HUES6 (cell line): ENCODE data around the gene SPRR3.

Experiments used
- H3K27ac ChIP-seq: 2 replicates; pipeline ENCODE4 v1.7.0; 2013; ENCODE audit warnings: low read depth, mild to moderate bottlenecking, low read length, inconsistent platforms
- H3K27me3 ChIP-seq: 2 replicates; pipeline ENCODE4 v1.6.1; 2013; ENCODE audit warnings: low read length; ENCODE audit not compliant: control insufficient read depth, insufficient read depth
- H3K36me3 ChIP-seq: 2 replicates; pipeline ENCODE4 v1.6.1; 2013; ENCODE audit warnings: low read length; ENCODE audit not compliant: control insufficient read depth, insufficient read depth
- H3K4me1 ChIP-seq: 2 replicates; pipeline ENCODE4 v1.6.1; 2013; ENCODE audit warnings: low read length; ENCODE audit not compliant: control insufficient read depth, insufficient read depth
- H3K4me3 ChIP-seq: 2 replicates; pipeline ENCODE4 v1.5.1; 2013; ENCODE audit warnings: low read depth, low read length
- H3K9ac ChIP-seq: one replicate; pipeline ENCODE4 v1.6.1; 2013; ENCODE audit warnings: mild to moderate bottlenecking, low read length
- H3K9me3 ChIP-seq: 2 replicates; pipeline ENCODE4 v1.6.1; 2013; ENCODE audit warnings: low read depth, low read length; ENCODE audit not compliant: control insufficient read depth, insufficient read depth

SPRR3 gene

DNA sequence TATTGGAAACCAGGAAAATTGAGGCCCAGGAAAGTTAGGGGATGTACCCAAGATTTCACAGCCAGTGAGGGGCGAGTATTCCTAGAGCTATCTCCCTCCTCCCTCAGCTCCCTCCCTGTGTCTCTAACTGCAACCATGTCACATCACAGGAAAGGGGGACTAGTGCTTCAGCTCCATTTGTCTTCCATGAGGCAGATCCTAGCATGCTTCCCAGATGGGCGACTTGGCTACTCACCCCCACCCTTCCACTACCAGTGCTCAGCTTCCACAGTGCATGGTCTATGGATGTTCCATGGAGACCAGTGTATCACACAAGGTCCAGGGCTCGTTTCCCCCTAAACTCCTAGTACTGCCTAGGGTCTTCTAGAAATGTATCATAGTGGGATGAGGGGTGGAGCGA lies 35.7 kb upstream of the SPRR3 start:
- Histone ChIP-seq H3K4me1 (no peaks in the 10 kb centered on the region), H3K9me3 (no peaks in the 10 kb centered on the region; the same call in 1 of the 2 replicates), H3K9ac (no peak overlapping the region), H3K36me3 (no peaks in the 10 kb centered on the region), H3K27ac (no peak overlapping the region), H3K4me3 (no peak overlapping the region), H3K27me3 (peaks cover 8% of the 10 kb centered on the region; the same call in 1 of the 2 replicates)

DNA sequence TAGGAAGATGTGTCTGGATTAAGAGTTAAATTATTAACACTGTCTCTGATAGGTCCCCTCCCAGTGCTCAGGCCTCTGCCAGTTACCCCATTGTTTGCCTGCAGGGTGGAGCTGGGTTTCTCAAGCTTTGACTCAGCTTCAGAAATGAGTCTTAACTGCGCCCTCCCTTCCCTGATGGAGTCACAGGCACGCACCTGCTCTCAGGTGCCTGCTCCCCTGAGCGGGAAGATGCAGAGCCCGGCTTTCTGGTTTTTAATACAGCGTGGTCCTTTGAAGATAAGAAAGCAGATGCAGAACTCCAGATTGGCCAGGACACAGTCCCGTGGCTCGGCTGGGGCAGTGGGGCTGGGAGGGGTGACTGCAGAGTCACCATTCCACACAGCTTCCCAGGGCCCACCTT lies 34.3 kb upstream of the SPRR3 start:
- no peak overlapping the region for H3K9ac ChIP-seq
- no peak overlapping the region for H3K4me3 ChIP-seq
- H3K27ac ChIP-seq, result no peak overlapping the region
- H3K36me3 ChIP-seq, result no peaks in the 10 kb centered on the region
- no peaks in the 10 kb centered on the region; the same call in 1 of the 2 replicates for H3K9me3 ChIP-seq
- H3K4me1 ChIP-seq, result no peaks in the 10 kb centered on the region
- H3K27me3 ChIP-seq, result peaks cover 7% of the 10 kb centered on the region; the same call in 1 of the 2 replicates

DNA sequence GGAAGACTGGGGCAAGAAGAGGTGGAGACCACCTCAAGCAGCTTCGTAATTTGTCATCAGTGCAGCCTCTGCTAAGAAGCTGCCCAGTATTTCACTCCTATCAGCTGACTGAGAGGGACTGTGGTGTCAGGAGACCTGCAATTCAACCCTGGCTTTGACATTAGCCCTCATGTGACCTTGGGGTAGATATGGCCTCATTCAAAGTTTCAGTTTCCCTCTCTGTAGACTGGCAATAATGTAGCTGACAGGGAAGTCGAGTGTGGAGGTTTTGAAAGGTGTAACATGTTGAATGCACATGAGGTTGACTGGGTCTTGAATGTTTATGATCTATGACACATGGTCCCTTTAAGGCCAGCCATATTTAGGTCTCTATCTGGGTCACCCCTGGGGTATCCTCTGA lies 33.3 kb upstream of the SPRR3 start:
- no peaks in the 10 kb centered on the region for H3K36me3 ChIP-seq
- peaks cover 10% of the 10 kb centered on the region; the same call in 1 of the 2 replicates for H3K27me3 ChIP-seq
- H3K9ac ChIP-seq, result no peak overlapping the region
- H3K4me1 ChIP-seq, result no peaks in the 10 kb centered on the region
- no peak overlapping the region for H3K4me3 ChIP-seq
- no peak overlapping the region for H3K27ac ChIP-seq
- no peaks in the 10 kb centered on the region; the same call in 1 of the 2 replicates for H3K9me3 ChIP-seq

- Histone ChIP-seq H3K9me3 (no peaks in the 10 kb centered on the region; the same call in 1 of the 2 replicates), H3K36me3 (no peaks in the 10 kb centered on the region), H3K9ac (no peak overlapping the region), H3K4me3 (no peak overlapping the region), H3K4me1 (no peaks in the 10 kb centered on the region), H3K27me3 (peaks cover 13% of the 10 kb centered on the region; the same call in 1 of the 2 replicates), H3K27ac (no peak overlapping the region)
These were observed 32.5 kb upstream of the SPRR3 start for GRCh38 chr1:152969036-152969435.

DNA sequence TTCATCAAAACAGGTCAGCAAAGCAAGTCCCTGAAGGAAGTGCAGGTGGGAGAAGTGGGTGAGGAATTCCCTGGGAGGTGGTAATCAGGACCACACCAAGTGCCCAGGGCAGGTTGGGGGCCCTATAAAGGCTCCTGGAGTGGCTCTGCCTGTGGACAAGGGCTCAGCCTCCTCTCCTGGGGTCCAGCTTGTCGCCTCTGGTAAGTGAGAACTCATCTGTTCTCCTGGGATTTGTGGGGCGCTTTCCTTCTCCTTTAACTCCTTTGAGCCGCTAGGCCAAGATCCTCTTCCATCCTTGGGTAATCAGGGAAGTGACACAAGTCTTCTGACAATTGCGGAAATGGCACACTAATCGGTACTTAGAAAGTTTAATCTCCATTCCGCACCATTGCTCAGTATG lies 31.1 kb upstream of the SPRR3 start, which contains the start of gene SPRR4:
TSS of gene SPRR4 (plus strand) at position 154 of the 400 bp plus-strand sequence. CDS start 1,243 bp downstream, outside the sequence.
- Histone ChIP-seq H3K4me1 (no peaks in the 10 kb centered on the region), H3K27ac (no peak within 1 kb of the TSS), H3K4me3 (no peak within 1 kb of the TSS), H3K36me3 (no peaks in the 10 kb centered on the region), H3K27me3 (peaks cover 8% of the 10 kb centered on the region; the same call in 1 of the 2 replicates), H3K9ac (no peak within 1 kb of the TSS), H3K9me3 (no peaks in the 10 kb centered on the region; the same call in 1 of the 2 replicates)

DNA sequence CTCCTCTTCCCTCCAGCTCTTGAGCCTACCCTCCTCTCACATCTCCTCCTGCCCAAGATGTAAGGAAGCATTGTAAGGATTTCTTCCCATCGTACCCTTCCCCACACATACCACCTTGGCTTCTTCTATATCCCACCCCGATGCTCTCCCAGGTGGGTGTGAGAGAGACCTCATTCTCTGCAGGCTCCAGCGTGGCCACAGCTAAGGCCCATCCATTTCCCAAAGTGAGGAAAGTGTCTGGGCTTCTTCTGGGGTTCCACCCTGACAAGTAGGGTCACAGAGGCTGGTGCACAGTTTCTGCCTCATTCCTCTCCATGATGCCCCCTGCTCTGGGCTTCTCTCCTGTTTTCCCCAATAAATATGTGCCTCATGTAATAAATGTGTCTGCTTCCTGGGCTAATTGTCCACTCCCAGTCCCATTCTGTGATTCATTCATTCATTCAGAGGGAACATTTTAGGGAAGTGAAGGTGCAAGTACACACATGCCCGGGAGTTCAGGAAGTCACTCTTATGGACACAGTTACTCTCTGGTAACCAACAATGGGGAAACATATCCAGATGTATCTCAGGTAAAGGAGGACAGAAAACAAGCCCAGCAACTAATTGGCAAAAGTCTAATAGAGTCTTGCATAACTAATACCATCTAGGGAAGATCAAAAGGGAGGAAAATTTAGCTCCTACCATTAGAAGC lies 29.2 kb upstream of the SPRR3 start:
- Histone ChIP-seq H3K27ac (no peak overlapping the region), H3K4me1 (no peaks in the 10 kb centered on the region), H3K36me3 (no peaks in the 10 kb centered on the region), H3K4me3 (no peak overlapping the region), H3K9ac (no peak overlapping the region), H3K9me3 (no peaks in the 10 kb centered on the region; the same call in 1 of the 2 replicates), H3K27me3 (peaks cover 8% of the 10 kb centered on the region; the same call in 1 of the 2 replicates)

- H3K27me3 ChIP-seq, result peaks cover 16% of the 10 kb centered on the region
- no peaks in the 10 kb centered on the region for H3K4me1 ChIP-seq
- H3K4me3 ChIP-seq, result no peak overlapping the region
These were observed 24.9 kb upstream of the SPRR3 start for GRCh38 chr1:152976688-152977087.

GRCh38 chr1:152977614-152978013 lies 23.9 kb upstream of the SPRR3 start:
- Histone ChIP-seq H3K9me3 (no peaks in the 10 kb centered on the region; the same call in 1 of the 2 replicates), H3K4me1 (no peaks in the 10 kb centered on the region), H3K4me3 (no peak overlapping the region), H3K27me3 (peaks cover 12% of the 10 kb centered on the region), H3K9ac (no peak overlapping the region), H3K36me3 (no peaks in the 10 kb centered on the region), H3K27ac (no peak overlapping the region)

More at GRCh38 chr1:152976688-152977087, 24.9 kb upstream of the SPRR3 start:
- H3K9me3 ChIP-seq, result no peaks in the 10 kb centered on the region; the same call in 1 of the 2 replicates
- no peak overlapping the region for H3K9ac ChIP-seq
- no peak overlapping the region for H3K27ac ChIP-seq
- H3K36me3 ChIP-seq, result no peaks in the 10 kb centered on the region

- Histone ChIP-seq H3K9me3 (no peaks in the 10 kb centered on the region; the same call in 1 of the 2 replicates), H3K36me3 (no peaks in the 10 kb centered on the region), H3K4me3 (no peak overlapping the region), H3K4me1 (no peaks in the 10 kb centered on the region), H3K27me3 (peaks cover 9% of the 10 kb centered on the region), H3K27ac (no peak overlapping the region), H3K9ac (no peak overlapping the region)
These were observed 20.9 kb upstream of the SPRR3 start for GRCh38 chr1:152980676-152981075.

GRCh38 chr1:152981146-152981871 lies 20.2 kb upstream of the SPRR3 start:
- Histone ChIP-seq H3K4me3 (no peak overlapping the region), H3K27ac (no peak overlapping the region), H3K4me1 (no peaks in the 10 kb centered on the region), H3K27me3 (peaks cover 12% of the 10 kb centered on the region), H3K9me3 (no peaks in the 10 kb centered on the region; the same call in 1 of the 2 replicates), H3K9ac (no peak overlapping the region), H3K36me3 (no peaks in the 10 kb centered on the region)

GRCh38 chr1:152982076-152982475 lies 19.5 kb upstream of the SPRR3 start:
- Histone ChIP-seq H3K27me3 (peaks cover 12% of the 10 kb centered on the region), H3K4me3 (no peak overlapping the region), H3K4me1 (no peaks in the 10 kb centered on the region), H3K27ac (no peak overlapping the region), H3K36me3 (no peaks in the 10 kb centered on the region), H3K9ac (no peak overlapping the region), H3K9me3 (no peaks in the 10 kb centered on the region; the same call in 1 of the 2 replicates)
